Measurements from ENCODE around the gene DUSP6. TPM values are rescaled to one million over a fixed set of nuclear protein-coding genes. Genes with fewer than 3 reads are reported as not detected.

The DUSP6 gene
- total RNA-seq, 1 experiment from 2014 or later, result 20.3 TPM

DNA sequence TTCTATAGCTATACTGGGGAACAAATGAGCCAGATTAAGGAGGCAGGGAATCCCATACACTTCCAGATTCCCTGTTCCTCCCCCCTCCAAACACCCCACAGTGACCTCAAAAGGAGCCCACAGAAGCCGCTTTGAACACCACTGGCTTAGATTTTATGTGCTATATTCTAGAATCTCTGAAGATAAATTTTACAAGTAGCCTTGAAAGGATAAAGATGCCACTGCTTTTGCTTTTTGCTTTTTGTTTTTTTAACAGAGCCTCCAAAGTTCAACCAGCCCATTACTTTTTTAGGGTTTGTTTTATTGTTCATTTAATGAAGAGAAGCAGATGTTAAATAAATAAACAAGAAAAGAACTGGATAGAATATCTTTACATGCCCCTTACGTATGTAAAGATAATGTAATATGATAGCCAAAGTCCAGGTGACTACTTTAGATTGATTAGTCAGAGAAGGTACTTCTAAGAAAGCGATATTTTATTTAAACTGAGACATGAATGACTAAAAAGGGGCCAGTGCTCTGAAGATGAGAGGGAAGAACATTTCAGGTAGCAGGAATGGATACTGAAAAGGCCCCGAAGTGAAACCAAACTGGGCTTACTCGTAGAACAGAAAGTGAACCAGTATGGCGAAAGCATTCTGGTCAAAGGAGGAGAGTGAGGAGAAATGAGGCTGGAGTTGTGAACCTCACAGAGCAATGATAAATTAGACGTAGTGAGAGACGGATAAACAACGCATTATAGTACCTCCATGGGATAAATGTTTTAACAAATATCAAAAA is 44.6 kb downstream of the DUSP6 start:
- H3K36me3 ChIP-seq (ENCODE audit: control insufficient read depth, insufficient read depth, low read length), result no peaks in the 10 kb centered on the region
- TF ChIP-seq TCF7L2 (IDR thresholded peaks at IDR 0.05; ENCODE audit: low read depth, low read length) (no peak), POLR2AphosphoS5 (IDR thresholded peaks at IDR 0.05; ENCODE audit: low read depth, low read length) (no peak), SIN3A (IDR thresholded peaks at IDR 0.05; ENCODE audit: borderline replicate concordance, insufficient read depth, low read depth, low read length) (no peak)
- TF ChIP-seq, protein P1, sequence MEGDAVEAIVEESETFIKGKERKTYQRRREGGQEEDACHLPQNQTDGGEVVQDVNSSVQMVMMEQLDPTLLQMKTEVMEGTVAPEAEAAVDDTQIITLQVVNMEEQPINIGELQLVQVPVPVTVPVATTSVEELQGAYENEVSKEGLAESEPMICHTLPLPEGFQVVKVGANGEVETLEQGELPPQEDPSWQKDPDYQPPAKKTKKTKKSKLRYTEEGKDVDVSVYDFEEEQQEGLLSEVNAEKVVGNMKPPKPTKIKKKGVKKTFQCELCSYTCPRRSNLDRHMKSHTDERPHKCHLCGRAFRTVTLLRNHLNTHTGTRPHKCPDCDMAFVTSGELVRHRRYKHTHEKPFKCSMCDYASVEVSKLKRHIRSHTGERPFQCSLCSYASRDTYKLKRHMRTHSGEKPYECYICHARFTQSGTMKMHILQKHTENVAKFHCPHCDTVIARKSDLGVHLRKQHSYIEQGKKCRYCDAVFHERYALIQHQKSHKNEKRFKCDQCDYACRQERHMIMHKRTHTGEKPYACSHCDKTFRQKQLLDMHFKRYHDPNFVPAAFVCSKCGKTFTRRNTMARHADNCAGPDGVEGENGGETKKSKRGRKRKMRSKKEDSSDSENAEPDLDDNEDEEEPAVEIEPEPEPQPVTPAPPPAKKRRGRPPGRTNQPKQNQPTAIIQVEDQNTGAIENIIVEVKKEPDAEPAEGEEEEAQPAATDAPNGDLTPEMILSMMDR (IDR thresholded peaks at IDR 0.05), result no peak
- TF ChIP-seq, protein P2, sequence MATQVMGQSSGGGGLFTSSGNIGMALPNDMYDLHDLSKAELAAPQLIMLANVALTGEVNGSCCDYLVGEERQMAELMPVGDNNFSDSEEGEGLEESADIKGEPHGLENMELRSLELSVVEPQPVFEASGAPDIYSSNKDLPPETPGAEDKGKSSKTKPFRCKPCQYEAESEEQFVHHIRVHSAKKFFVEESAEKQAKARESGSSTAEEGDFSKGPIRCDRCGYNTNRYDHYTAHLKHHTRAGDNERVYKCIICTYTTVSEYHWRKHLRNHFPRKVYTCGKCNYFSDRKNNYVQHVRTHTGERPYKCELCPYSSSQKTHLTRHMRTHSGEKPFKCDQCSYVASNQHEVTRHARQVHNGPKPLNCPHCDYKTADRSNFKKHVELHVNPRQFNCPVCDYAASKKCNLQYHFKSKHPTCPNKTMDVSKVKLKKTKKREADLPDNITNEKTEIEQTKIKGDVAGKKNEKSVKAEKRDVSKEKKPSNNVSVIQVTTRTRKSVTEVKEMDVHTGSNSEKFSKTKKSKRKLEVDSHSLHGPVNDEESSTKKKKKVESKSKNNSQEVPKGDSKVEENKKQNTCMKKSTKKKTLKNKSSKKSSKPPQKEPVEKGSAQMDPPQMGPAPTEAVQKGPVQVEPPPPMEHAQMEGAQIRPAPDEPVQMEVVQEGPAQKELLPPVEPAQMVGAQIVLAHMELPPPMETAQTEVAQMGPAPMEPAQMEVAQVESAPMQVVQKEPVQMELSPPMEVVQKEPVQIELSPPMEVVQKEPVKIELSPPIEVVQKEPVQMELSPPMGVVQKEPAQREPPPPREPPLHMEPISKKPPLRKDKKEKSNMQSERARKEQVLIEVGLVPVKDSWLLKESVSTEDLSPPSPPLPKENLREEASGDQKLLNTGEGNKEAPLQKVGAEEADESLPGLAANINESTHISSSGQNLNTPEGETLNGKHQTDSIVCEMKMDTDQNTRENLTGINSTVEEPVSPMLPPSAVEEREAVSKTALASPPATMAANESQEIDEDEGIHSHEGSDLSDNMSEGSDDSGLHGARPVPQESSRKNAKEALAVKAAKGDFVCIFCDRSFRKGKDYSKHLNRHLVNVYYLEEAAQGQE (IDR thresholded peaks at IDR 0.05; ENCODE audit: insufficient read depth in 1 of 2, low read depth in 2 of 2, low read length in 1 of 2), result no peak
- ATAC-seq (no peak), DNase-seq (ENCODE audit: low read depth, low spot score) (no peak)
- POLR2A ChIA-PET, result interaction anchor here (0.5 kb wide), 1 partner anchor 251 kb away, joined by 3 read pairs; no protein-coding TSS in a partner anchor
- BruUV-seq (replicated peaks), result no TSS peak
- no peak overlapping the region for H3K27ac ChIP-seq (ENCODE audit: low read length)
- no peaks in the 10 kb centered on the region for H3K27me3 ChIP-seq (ENCODE audit: control insufficient read depth, insufficient read depth, low read length)
- peak overlapping the region in 1 of 2 experiments; percentile 27; a peak in 1 of 4 replicates for H3K4me3 ChIP-seq (ENCODE audit: low read depth in 2 of 2, low read length in 2 of 2)
- no peaks in the 10 kb centered on the region for H3K4me1 ChIP-seq (ENCODE audit: control insufficient read depth, insufficient read depth, low read length)
- H3K9me3 ChIP-seq (ENCODE audit: control insufficient read depth, insufficient read depth, low read depth, low read length), result no peaks in the 10 kb centered on the region
- CTCF ChIA-PET, result no interaction called here
- intact Hi-C loops (cut with micrococcal nuclease; ENCODE audit: unreplicated experiment) (no loop called here), in situ Hi-C loops (cut with HindIII; ENCODE audit: low pct_unique_long_range_greater_than_20kb, low sequenced_read_pairs) (no loop called here)

GRCh38 chr12:89306827-89307473 is 45.4 kb downstream of the DUSP6 start:
- Histone ChIP-seq H3K9me3 (ENCODE audit: control insufficient read depth, insufficient read depth, low read depth, low read length) (no peaks in the 10 kb centered on the region), H3K27me3 (ENCODE audit: control insufficient read depth, insufficient read depth, low read length) (no peaks in the 10 kb centered on the region), H3K36me3 (ENCODE audit: control insufficient read depth, insufficient read depth, low read length) (no peaks in the 10 kb centered on the region), H3K4me1 (ENCODE audit: control insufficient read depth, insufficient read depth, low read length) (no peaks in the 10 kb centered on the region), H3K27ac (ENCODE audit: low read length) (no peak overlapping the region), H3K4me3 (ENCODE audit: low read depth in 2 of 2, low read length in 2 of 2) (no peak overlapping the region)
- ATAC-seq (no peak), DNase-seq (ENCODE audit: low read depth, low spot score) (no peak)
- no TSS peak for BruUV-seq (replicated peaks)
- in situ Hi-C loops (cut with HindIII; ENCODE audit: low pct_unique_long_range_greater_than_20kb, low sequenced_read_pairs), result no loop called here
- intact Hi-C loops (cut with micrococcal nuclease; ENCODE audit: unreplicated experiment), result no loop called here
- POLR2A ChIA-PET, result interaction anchor here (0.5 kb wide), 1 partner anchor 251 kb away, joined by 3 read pairs; no protein-coding TSS in a partner anchor
- CTCF ChIA-PET, result no interaction called here
- TF ChIP-seq, protein P1 (IDR thresholded peaks at IDR 0.05), result no peak
- TF ChIP-seq TCF7L2 (IDR thresholded peaks at IDR 0.05; ENCODE audit: low read depth, low read length), result no peak
- TF ChIP-seq, protein P2 (IDR thresholded peaks at IDR 0.05; ENCODE audit: insufficient read depth in 1 of 2, low read depth in 2 of 2, low read length in 1 of 2), result no peak
- TF ChIP-seq SIN3A (IDR thresholded peaks at IDR 0.05; ENCODE audit: borderline replicate concordance, insufficient read depth, low read depth, low read length), result no peak
- no peak for TF ChIP-seq POLR2AphosphoS5 (IDR thresholded peaks at IDR 0.05; ENCODE audit: low read depth, low read length)

Measured in Panc1 (cell line).